GM19328 (cell line): ENCODE results near the gene SGPL1.

Source experiments
- ATAC-seq: cut with Tn5 transposase; IDR thresholded peaks from one replicate; pipeline ENCODE4 v1.9.1; 2021; ENCODE audit warnings: mild to moderate bottlenecking, moderate library complexity; ENCODE audit not compliant: unreplicated experiment

SGPL1 gene

DNA sequence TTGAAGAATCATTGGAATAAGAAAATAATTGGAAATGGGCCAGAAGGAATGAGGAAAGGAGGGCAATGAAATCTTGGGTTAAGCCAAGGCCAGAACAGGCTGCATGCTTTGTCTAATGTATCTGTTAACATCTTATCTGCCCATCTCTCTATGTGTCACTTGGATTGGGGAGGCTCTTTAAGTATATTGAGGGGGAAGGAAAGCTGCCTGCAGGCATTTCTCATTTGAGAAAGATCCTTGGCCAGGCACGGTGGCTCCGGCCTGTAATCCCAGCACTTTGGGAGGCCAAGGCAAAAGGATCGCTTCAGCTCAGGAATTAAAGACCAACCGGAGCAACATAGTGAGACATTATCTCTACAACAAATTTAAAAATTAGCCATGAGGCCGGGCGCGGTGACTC is 58.3 kb downstream of the SGPL1 start:
- no peak for ATAC-seq

DNA sequence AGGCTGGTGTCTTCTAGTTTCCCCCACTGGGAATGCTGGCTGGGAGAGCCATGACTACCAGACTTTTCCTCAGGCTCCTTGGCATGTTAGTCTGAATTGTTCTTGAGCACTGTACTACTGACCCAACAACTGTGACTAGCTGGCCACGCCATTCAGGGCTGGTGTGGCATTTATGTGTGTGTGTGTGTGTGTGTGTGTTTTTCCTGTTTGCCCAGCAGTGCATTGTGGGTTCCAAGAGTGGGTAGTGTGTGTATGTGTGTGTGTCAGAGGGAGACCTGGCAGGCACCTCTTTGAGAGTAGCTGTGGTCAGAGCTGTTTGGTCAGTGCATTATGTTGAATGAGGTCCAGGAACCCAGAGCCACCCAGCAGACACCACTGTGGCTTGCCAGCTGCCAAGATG is 63.5 kb downstream of the SGPL1 start:
- no peak for ATAC-seq

DNA sequence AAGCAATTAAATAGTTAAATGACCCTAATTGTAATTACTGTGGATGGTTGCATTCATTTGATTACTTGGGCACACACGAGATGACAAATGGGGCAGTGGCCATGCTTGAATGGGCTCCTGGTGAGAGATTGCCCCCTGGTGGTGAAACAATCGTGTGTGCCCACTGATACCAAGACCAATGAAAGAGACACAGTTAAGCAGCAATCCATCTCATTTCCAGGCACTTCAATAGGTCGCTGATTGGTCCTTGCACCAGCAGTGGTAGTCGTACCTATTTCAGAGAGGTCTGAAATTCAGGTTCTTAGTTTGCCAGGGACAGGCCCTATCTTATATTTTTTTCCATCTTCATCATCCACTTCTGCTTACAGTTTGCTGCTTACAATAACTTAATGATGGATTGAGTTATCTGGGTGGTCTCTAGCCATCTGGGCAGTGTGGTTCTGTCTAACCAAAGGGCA is 64.4 kb downstream of the SGPL1 start:
- no peak for ATAC-seq

DNA sequence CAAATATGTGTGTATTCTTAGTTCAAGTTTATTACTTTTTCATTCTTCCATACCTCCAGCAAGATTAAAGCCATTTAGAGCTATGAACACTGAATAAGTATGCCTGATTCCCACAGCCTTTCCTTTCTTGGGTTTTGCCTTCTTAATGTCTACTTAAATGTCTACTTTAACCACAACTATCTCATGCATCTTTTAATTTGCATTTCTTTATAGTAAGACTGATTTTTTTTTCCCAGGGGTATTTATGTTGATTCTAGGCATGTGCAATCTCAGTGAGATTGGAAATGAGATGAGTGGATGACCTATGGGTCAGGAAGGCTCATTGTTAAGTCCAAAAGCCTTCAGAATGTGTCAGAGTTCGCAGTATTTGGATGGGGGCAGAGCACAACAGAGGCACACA is 69.0 kb downstream of the SGPL1 start:
- no peak for ATAC-seq

DNA sequence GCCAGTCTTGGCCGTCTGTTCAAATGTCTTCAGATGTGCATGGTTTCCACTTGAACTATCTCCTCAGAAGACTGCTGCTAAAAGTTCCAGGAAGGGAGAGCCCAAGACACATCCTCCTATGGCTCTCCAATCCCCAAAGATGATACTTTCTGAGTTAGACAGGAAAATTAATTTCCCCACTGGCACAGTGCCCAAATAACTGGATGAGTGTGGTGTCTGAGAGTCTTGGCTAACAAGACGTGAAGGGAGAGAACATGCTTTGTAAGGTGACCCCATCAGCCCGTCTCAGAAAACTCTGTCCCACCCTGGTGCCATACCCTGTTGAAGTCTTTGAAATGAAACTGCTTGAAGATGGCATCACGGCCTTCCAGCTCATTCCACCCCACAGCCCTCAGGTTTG is 69.7 kb downstream of the SGPL1 start:
- ATAC-seq = no peak

DNA sequence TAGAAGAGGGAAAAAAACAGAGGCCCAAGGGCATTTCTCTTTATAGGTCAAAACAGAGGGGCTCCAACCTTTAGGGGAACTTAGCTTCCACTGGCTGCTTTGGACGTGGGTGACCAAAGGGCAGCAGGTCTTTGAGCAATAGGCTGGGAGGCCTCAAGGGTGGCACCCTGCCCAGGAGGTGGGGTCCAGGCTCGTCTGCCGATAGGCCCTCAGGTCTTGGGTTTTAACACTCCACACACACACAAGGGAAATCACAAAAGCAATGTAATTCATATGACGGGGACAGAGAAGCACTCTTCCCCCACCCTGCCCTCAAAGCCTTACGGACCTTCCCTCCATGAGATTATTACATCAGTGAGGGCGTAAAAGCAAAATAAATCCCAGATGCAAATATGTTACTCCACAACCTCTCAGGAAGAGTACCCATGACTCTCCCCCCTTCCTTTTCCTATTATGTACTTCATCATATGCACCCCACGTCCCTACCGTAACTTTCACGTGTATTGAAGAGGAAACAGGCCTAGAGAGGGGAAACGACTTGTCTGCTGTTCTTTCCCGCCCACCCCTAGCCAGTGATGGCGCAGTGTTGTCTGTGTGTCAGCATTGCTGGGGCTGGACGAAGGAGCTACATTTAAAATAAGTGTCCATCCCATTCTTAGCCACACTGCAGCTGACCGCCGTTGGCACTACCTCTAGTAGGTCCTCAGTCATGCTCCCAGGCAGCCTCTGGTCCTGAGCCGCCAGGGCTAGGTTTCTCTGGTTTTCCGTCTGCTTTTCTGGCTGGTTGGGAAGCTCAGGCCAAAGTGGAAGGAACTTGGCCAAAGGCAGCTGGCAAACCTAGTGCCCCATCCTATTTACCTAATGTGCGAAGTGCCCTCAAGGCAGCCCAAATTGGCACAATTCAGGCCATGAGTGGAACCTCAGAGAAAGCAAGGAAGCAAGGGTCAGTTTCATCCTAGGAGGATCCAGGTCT is 70.5 kb downstream of the SGPL1 start:
- ATAC-seq = no peak

DNA sequence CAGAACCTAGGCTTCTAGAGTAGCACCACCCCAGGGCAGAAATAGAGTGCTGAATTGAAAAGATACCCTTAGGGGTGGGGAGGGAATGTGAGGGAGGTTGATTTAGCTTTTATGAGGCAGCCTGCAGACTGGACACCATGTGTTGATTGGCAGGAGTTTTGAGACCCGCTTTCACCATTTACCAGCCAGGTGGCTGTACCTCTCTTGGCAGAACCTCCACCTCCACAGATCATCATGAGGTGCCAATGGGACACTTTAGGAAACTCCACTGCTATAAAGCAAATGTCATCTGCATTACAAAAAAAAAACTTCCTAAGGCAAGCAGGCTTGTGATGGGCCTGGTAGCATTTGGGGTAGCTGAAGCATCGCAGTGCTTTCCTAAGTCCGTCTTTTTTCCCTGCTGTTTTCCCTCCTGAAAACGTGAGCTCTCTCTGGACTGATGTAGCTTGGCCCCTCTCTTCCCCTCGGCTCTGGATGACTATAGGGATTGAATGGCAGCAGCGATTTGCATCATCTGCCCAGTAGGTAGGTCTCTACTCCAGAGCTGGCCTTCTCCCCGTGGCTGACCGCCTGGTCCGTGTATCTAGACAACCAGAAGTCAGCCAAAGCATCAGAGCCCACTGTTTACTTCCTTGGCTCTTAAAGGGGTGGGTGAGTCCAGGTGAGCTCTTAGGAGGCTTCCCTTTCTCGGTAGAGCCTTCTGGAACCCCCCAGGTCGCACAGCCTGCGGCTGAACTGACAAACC is 71.3 kb downstream of the SGPL1 start:
- ATAC-seq = no peak

DNA sequence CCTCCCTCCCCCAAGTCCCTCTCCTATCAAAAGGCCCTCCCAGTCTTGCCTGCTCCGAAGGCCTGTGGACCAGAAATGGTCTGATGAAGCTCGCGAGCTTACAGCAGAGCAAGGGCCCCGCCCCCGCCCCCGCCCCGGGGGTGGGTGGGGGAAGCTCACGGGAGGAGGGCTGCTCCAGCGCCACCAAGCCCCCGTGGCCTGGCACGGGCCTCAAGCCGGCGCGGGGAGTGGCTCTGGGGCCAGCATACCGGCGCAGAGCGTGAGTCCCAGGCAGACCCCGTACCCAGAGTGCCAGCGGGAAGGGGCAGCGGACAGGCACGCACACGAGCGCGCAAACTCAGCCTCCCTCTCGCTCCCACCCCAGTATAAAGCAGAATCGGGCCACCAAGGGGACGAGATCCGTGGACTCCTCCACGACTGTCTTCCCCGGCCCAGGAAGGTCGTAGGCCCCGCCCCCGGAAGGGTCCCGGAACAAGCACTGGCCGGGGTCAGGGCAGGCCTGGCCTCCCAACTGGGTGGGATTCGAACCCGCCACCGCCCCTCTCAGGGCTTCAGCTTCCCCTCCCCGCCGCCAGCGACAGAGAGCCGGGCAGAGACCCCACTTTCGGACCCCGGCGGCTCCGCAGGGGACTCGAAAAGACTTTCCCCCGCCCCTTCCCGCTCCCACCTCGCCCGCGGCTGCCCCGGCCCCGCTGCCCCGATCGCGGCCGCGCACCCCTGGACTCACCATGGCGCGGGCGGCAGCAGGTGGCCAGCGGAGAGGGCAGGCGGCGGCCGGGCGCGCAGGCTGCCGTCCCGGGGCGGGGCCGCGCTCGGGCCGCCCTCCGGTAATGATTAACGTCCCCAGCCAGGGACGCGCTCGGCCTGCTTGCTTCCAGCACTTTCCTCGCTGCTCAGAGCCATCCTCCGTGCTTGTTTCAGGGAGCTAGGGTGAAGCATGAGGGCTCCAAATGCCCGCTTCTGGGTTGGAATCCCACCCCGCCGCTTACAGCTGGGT is 72.4 kb downstream of the SGPL1 start, which contains the start of gene PCBD1:
Gene PCBD1 (minus strand): TSS at position 762 of the 997 bp plus-strand sequence. CDS start 32 bp downstream, at position 730.
- ATAC-seq = peak; percentile 60

DNA sequence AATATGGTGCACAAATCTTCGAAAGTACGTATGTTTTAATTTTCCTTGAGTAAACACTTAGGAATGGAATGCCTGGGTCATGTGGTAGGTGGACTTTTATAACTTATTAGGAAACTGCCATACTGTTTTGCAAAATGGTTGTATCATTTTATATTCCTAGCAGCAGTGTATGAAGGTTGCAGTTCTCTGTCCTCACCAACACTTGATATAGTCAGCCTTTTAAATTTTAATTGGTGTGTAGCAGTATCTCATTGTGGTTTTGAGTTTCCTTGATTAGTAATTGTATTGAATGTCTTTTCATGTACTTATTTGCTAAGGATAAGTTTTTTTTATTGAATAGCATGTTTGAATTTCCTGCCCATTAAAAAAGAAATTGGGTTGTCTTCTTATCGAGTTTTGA is 73.5 kb downstream of the SGPL1 start:
- ATAC-seq = no peak

DNA sequence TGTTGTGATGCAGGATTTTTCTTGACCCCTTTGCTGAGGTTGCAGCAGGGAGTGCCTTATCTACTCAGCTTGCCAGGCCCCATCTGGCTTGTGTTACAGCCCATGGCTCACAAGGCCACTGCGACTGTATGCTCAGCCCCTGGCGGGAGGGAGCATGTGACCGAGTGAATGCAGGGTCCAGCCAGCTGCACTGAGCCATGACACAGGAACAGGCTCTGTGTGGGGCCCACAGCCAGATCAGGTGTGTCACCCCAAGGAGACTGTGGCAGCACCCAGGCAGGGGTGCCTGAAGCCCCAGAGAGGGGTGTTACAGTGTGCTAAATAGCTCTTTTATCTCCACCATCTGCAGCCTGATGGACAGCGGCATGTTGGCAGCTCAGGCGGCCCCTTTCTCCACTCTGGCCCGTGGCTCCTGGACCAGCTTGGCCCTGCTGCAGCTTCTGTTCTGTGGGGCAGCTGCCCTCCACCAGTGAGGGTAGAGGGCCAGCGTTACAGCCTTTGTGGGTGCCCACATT is 75.2 kb downstream of the SGPL1 start:
- no peak for ATAC-seq

DNA sequence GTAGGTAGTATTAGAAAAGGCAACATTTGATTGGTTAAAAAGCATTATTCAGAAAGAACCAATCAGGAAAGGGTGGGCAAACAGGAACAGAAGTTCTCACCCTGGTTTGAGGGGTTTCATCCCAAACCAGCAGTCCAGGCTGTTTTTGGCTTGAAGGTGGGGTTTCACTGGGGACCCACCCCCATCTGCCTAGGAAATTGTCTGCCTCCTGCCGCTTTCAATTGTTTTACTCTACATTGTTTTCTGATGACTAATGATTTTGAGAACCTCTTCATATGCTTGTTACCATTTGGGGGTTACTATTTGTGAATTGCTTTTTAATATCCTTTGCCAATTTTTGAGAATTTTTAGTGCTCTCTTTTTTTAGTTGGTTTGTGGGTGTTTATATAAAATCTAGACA is 75.9 kb downstream of the SGPL1 start:
- ATAC-seq = no peak

DNA sequence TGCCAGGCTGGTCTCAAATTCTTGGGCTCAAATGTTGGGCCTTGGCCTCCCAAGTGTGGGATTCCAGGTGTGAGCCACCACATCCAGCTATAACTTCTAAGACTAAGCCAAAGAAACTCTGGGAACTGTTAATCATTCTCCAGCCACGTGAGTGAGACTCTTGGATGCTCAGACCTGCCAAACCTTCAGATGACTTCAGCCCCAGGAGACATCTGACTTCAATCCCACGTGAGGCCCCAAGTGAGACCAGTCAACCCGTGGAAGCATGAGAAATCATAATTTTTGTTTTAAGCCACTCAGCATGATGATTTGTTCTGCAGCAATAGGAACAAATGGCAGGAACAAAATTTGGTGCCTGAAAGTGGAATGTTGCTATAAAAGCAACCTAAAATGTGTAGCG is 76.9 kb downstream of the SGPL1 start:
- ATAC-seq = no peak

DNA sequence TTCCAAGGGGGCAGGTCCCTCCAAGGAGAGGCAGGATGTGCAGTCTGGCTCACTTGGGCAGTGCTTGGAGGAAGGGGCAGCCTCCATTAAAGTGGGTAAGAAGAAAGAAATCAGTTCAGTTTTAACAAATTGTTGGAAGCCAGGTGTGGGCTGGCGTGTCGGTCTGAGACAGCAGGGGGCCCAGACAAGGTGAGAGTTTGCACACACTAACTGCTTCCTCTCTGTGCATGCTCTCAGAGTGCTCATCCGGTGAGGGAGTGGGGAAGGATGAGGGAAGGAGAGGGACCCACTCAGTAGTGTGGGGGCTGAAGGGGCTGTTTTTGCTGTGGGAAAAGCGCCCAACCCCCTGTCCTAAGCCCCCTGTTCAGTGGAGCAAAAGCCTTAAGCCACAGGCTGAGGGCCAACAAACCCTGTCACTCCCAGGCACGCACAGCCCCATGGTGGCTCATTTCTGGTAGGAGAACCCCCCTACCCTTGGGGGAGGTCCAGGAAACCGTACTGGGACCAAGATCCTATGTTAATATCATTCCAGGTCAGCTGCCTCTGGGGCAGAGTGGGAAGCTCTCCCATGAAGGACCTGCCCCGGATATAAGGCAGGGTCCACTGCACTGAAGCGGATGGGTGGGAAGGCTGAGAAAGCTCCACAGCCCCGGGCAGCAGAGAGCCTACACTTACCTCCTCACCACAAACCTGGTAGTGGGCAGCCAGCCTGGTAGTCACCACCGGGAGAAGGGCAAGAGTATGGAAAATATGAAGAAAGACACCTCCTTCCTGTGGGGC is 77.7 kb downstream of the SGPL1 start:
- ATAC-seq = no peak

DNA sequence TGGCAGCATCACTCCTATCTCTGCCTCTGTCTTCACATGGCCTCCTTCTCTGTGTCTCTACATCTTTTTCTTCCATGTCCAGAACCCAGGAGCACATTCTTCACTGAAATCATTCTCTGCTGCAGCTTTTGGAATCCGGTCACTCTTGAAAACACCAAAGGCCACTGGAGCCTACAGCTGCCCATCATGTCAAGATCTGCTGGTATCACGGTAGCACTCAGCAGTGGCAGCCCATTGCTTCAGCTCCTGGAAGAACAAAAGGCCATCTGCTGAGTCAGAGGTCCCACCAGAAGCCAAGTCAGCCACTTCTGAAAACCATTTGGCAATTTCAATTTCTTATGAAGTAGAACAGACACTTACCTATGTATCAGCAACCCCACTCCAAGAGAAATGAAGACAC is 78.7 kb downstream of the SGPL1 start:
- no peak for ATAC-seq

DNA sequence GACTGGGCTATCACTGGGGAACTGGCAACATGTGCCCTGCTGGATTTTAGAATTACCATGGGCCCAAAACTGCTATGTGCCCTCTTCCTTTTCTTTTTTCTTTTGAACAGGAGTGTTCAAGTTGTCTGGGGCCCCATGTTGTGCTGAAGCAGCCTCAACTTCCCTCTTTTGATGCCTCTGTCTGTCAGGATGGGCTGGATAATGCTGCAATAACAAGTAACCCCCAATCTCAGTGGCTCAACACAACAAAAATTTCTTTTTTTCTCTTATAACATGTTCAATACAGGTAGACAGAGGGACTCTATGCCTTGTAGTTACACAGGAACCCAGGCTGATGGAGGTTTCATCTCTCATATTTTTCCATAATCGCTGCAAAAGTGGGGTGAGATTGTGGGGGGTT is 80.8 kb downstream of the SGPL1 start:
- ATAC-seq = no peak

DNA sequence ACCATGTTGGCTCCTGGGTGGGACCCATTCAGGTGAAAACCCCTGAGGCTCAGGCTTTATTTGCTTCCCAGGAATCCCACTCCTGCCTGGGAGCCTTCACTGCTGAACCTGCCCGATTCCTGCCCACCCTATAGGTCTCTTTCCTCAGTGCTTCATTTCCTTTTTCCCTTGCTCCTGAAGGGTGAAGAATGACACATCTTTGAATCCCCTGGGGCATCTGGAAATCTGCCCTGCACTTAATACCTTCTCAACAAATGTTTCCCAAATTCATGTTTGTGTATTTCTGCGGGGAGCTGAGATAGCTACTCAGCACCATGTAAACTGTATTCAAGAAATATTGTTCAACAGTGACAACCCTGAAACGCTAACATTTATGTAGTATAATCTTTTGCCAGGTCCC is 82.9 kb downstream of the SGPL1 start:
- ATAC-seq = no peak

DNA sequence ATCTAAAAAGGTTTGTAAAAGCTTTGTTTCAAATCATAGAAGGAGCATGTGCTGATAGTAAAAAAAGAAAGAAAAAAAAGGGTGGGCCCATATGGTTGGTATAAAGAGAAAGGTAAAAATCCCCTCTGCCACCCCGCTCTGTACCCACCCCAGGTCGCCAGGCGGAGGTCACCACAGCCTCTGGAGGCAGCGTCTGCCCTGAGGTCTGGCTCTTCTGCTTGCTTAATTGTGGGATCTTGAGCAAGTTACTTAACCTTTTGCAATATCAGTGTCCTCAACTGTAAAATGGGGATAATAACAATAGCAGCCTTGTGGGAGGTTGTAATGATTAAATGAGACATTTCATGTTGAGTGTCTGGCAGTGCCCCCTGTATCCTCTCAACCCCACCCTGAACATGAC is 83.3 kb downstream of the SGPL1 start:
- no peak for ATAC-seq

DNA sequence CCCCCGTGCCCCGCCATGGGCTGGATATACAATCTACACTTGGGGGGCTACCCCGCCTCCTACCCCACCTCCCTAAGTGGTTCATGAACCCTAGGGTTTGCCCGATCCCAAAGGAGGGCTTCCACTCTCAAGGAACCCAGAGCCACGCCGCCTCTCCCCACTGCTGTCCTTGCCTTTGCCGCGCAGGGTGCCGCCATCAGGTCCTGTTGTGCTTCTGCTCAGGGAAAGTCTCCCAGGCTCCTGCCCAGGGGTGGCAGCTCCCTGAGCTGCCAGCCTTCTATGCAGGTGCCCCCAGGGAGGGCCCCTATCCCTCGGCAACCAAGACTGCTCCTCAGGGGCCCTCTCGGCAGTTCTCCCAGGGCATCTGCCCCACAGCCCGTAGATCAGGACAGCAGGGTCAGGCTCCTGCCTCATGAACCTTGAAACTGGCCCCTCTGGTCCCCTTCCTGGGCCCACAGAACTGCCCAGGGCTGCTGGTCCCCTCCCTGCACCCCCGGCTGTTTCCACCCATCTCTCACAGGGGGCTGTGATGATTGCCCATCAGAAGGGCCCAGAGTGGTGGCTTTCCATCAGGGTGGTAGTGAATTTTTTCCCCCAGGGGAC is 85.6 kb downstream of the SGPL1 start:
- ATAC-seq = no peak

DNA sequence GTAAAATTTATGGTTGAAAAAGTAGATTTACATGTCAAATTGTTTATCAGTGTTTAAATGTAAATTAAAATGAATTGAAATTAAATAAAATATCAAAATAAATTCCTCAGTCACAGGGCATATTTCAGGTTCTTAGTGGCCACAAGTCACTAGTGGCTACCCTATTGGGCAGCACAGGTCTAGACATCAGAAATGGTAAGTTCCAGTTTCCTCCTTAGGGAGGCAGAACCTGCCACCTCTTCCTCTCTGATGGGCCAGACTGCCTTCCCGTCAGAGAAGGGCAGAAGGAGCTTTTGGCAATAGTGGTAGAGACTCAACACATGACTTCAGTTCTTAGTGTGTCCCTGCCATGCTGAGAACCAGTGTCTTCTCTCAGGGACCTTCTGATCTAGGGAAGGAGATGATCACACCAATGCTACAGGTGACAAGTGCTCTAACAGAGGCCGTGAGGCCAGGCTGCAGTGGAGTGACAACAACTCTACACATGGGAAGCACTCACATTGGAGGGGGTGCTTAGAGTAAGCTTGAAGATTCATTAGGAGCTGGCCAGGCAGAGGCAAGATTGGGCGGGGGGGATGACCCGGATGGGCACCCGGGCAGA is 87.0 kb downstream of the SGPL1 start:
- no peak for ATAC-seq
